ENCODE data around the gene NOL4.

- TF ChIP-seq, protein P1, sequence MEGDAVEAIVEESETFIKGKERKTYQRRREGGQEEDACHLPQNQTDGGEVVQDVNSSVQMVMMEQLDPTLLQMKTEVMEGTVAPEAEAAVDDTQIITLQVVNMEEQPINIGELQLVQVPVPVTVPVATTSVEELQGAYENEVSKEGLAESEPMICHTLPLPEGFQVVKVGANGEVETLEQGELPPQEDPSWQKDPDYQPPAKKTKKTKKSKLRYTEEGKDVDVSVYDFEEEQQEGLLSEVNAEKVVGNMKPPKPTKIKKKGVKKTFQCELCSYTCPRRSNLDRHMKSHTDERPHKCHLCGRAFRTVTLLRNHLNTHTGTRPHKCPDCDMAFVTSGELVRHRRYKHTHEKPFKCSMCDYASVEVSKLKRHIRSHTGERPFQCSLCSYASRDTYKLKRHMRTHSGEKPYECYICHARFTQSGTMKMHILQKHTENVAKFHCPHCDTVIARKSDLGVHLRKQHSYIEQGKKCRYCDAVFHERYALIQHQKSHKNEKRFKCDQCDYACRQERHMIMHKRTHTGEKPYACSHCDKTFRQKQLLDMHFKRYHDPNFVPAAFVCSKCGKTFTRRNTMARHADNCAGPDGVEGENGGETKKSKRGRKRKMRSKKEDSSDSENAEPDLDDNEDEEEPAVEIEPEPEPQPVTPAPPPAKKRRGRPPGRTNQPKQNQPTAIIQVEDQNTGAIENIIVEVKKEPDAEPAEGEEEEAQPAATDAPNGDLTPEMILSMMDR (IDR thresholded peaks at IDR 0.05) = peak; percentile 70
- no peak for TF ChIP-seq POLR2AphosphoS5 (IDR thresholded peaks at IDR 0.05; ENCODE audit: low read depth, low read length)
- TF ChIP-seq, protein P2, sequence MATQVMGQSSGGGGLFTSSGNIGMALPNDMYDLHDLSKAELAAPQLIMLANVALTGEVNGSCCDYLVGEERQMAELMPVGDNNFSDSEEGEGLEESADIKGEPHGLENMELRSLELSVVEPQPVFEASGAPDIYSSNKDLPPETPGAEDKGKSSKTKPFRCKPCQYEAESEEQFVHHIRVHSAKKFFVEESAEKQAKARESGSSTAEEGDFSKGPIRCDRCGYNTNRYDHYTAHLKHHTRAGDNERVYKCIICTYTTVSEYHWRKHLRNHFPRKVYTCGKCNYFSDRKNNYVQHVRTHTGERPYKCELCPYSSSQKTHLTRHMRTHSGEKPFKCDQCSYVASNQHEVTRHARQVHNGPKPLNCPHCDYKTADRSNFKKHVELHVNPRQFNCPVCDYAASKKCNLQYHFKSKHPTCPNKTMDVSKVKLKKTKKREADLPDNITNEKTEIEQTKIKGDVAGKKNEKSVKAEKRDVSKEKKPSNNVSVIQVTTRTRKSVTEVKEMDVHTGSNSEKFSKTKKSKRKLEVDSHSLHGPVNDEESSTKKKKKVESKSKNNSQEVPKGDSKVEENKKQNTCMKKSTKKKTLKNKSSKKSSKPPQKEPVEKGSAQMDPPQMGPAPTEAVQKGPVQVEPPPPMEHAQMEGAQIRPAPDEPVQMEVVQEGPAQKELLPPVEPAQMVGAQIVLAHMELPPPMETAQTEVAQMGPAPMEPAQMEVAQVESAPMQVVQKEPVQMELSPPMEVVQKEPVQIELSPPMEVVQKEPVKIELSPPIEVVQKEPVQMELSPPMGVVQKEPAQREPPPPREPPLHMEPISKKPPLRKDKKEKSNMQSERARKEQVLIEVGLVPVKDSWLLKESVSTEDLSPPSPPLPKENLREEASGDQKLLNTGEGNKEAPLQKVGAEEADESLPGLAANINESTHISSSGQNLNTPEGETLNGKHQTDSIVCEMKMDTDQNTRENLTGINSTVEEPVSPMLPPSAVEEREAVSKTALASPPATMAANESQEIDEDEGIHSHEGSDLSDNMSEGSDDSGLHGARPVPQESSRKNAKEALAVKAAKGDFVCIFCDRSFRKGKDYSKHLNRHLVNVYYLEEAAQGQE (IDR thresholded peaks at IDR 0.05; ENCODE audit: insufficient read depth in 1 of 2, low read depth in 2 of 2, low read length in 1 of 2) = no peak
Measured at GRCh38 chr18:34224423-34225217, at the start of gene NOL4.

All from Panc1 (cell line).